DLD1 (cell line): ENCODE measurements around the gene KCNJ4.

ENCODE experiments used
- in situ Hi-C: cut with HindIII; loops from 2 replicates; pipeline ENCODE4 v1.10.0; 2017; ENCODE audit warnings: low sequenced_read_pairs

KCNJ4 gene

DNA sequence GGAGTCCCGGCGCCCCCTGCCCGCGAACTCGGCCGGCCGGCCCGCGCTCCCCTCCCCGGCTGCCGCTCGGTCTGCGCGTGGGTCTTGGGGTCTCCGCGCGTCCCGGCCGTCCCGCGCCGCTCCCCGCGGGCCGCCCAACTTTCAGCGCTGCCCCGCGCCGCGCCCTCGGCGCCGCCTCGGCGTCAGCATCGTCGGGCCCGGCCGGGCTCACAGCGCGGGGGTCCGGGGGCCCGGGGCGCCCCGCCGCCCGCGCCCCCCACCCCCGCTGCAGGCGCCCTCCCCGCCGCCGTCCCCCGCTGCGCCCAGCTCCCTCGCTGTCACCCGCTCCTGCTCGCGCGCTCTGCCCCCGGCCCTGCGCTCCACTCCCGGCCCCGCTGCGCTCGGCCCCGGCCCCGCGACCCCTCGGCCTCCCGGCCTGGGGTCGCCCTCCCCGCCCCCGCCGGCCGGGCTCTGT is at the start of gene KCNJ4:
KCNJ4 (minus strand) TSS at position 124 of the 454 bp plus-strand sequence. CDS start 27,067 bp downstream, outside the sequence.
- in situ Hi-C loops, result no loop called here

- in situ Hi-C loops, result no loop called here
These were observed 48.0 kb upstream of the KCNJ4 start for GRCh38 chr22:38503021-38503420.

DNA sequence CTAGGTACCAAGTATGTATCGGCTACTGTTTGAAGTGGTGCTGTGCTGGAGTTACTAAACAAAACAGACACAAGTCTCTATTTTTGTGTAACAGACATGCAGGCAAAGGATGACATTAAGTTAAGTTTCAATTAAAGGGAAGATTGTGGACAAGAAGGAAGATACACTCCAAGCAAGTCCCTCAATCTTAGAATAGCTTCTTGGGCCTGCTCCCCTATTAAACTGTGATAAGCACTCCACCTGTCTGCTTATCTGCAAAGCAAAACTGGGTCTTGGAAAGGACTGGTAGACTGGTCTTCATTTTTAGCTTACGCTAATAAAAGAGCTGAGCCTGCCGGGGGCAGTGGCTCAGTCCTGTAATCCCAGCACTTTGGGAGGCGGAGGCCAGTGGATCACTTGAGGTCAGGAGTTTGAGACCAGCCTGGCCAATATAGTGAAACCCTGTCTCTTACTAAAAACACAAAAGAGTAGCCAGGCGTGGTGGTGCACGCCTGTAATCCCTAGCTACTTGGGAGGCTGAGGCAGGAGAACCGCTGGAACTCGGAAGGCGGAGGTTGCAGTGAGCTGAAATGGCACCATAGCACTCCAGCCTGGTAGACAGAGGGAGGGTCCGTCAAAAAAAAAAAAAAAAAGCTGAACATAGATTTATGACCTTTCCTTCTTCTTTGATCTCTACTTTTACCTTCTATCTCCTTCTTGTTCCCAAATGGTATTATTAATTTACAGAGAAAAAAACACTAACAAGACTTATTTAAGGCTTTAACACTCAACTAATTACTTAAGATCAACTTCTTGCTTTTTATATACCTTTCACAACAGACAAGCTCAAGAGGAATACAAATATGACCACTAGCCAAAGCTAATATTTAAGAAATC is 47.0 kb upstream of the KCNJ4 start:
- in situ Hi-C loops, result no loop called here

DNA sequence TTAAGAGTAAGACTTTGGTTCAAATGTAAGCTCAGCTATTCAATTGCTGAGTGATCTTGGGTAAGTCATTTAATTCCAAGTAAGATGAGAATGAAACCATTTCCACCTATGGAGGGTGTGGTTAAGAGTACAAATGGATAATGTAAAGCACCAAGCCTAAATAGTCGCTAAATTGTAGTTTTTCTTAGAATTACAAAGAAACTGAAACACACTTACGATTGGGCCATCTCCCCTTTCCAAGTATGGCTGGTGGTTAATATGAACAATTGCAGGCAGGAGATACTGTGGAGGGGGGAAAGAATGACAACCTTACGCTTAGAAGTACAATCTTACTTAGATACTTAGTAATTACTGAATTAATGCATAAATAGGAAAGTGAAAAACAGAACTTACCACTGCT is 42.9 kb upstream of the KCNJ4 start:
- in situ Hi-C loops, result no loop called here

DNA sequence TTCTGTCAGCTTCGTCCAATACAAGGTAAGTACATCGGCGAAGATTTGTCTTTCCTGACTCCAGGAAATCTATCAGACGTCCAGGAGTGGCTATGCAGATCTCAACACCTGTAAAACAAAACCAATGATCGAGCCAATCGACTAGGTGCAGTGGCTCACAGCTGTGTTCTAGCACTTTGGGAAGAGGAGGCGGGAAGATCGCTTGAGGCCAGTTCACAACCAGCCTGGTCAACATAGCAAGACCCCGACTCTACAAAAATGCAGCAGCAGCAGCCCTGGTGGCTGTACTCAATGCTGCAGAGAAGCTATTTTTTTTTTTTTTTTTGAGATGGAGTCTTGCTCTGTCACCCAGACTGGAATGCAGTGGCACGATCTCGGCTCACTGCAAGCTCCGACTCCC is 39.9 kb upstream of the KCNJ4 start:
- in situ Hi-C loops, result no loop called here

- in situ Hi-C loops, result no loop called here
These were observed 39.5 kb upstream of the KCNJ4 start for GRCh38 chr22:38494498-38494897.

DNA sequence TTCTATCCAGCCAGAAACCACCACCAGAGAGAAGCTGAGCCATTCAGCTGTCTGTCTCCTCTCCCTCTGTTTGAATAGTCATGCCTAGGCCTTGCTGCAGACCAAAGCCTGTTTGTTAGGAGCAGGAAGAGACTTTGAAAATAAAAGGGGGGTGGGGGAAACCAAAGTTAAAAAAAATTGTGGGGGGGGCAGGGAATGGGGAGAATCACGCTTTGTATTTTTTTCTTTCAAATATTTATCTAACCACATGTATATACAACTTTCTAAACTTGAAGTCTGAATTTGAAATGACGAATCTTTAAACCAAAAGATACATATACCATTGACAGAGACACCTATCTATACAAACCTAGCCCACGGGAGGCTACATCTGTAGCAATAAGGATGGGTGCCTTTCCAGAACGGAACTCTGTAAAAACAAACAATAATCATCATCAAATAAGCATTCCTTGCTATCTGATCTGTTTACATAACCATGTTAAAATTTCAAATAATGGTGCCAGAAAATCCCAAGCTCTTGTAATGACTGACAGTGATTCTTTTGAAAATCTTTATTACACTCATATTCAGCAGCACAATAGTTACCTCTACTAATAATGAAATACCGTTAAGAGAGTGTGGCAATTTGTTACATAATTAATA is 36.8 kb upstream of the KCNJ4 start:
- in situ Hi-C loops, result no loop called here

GRCh38 chr22:38490915-38491314 is 35.9 kb upstream of the KCNJ4 start:
- in situ Hi-C loops, result no loop called here

GRCh38 chr22:38490475-38490874 is 35.5 kb upstream of the KCNJ4 start:
- in situ Hi-C loops, result no loop called here

DNA sequence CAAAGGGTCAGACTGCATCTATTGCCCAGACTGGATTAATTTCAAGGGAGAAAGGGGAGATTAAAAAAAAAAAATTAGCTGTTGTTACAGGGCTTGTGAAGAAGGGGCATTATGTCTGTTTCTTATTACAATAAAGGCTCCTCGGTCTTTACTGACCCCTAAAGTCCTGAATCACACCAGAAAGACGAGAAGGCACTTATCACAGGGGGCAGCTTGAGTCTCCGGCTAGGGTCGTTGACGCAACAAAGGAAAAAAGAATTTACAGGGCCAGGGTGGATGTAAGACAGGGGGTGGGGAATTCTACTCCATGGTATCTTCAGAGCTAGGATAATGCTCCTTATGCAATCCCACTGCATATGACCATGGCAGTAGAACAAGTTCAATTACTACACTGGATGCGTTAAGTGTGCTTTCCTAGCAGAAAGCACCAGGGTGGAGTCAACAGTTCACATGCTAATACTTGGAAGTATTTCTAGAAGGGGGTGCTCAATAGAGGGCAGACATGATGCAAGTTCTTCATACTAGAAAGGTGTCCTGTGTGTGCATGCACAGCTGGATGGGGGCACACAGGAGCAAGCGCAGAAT is 34.7 kb upstream of the KCNJ4 start:
- in situ Hi-C loops, result no loop called here

DNA sequence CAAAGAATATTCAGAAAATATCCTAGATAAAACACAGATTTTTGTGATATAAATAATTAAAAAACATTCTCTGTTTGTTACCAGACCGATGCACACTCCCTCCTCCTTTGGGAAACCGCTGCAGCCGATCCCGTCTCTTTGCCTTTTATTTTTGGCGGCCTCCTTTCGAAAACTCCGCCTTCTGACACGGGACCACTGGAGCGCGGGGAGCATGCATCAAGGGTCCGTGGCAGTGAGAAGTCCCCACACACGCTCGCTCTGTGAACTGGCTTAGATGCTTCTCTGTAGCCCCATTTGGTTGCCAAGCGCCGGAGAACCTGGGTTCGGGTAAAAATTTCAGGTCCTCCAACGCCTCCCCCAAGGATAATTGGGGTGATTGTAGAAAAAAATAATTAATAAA is 34.1 kb upstream of the KCNJ4 start:
- in situ Hi-C loops, result no loop called here

DNA sequence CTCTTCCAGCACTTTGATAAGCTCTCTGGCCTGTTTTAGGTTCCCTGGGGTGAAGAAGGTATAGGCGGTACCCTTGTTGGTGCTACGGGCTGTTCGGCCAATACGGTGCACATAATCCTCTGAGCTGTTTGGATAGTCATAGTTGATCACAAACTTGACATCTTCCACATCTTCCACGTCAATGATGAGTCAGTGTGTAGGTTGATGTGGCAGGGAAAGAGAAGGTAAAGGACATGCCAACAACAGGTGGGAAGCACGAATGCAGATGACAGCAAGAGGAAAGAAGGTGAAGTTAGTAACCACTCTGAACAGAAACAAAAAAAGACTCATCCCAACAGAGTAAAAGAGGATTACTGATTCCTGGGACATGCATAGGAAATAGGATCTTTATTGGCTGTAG is 32.9 kb upstream of the KCNJ4 start:
- in situ Hi-C loops, result no loop called here

DNA sequence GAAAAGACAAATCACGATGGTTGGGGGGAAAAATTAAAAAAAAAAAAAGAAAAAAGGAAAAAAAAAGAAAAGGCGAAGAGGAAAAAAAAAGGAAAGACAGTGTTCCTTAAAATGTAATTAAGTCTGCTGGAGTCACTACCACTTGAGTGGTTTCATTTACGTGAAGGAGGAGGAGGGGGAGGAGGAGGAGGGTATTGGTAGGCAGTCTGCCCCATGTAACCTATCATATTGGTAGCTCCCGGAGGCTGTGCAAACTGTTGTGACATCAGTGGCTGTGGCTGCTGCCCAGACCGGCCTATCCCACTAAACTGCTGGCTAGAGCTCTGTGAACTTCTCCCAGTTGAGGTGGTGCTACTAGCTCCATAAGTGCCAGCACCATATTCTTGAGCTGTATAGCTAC is 30.8 kb upstream of the KCNJ4 start:
- in situ Hi-C loops, result no loop called here

DNA sequence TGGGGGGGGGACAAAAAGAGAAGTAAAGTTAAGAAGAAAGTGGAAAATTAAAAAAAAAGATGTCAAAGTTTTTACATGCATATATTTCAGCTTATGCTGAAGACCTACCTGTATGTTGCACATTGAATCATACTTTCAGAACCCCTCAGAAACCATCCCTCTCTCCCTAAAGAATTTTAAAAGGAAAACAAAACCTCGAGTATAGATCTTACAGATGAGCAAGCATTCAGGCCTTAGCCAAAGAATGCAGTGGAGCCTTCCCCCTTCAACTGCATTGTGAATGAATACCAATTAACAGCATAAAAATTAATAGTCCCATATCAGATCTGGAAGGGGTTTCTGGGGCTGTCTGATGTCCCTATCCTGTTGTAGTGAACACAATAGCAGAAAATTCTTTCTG is 29.2 kb upstream of the KCNJ4 start:
- in situ Hi-C loops, result no loop called here

GRCh38 chr22:38482662-38483308 is 27.8 kb upstream of the KCNJ4 start:
- in situ Hi-C loops, result no loop called here

GRCh38 chr22:38481871-38482332 is 26.9 kb upstream of the KCNJ4 start:
- in situ Hi-C loops, result no loop called here

DNA sequence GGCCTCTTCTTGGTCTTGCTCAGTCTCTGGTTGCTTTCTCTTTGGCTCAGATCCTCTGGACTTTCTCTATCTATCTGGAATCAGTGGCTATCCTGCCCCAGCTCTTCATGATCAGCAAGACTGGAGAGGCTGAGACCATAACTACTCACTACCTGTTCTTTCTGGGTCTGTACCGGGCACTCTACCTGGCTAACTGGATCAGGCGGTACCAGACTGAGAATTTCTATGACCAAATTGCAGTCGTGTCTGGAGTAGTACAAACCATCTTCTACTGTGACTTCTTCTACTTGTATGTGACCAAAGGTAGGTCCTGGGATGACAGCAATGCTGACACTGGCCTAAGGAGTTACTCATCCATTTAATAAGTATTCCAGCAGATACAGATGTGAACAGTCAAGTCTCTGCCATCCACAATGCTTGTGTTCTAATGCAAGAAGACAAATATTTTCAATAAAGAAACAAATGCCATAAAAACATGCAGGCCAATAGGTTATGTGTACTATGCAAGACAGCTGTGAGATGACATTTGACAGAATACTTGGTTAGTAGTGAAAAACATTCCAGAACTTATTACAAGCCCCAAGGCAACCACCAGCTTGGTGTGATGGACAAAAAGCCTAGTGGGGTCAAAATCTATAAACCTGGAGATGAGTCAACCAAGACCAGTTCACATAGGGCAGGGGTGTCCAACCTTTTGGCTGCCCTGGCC is 26.3 kb upstream of the KCNJ4 start:
- in situ Hi-C loops, result no loop called here

- in situ Hi-C loops, result no loop called here
These were observed 24.3 kb upstream of the KCNJ4 start for GRCh38 chr22:38479096-38479837.

- in situ Hi-C loops, result no loop called here
These were observed 22.6 kb upstream of the KCNJ4 start for GRCh38 chr22:38477585-38477984.

- in situ Hi-C loops, result no loop called here
These were observed 19.1 kb upstream of the KCNJ4 start for GRCh38 chr22:38474003-38474607.
